HG02840 (cell line): ENCODE results near the gene MYL5.
"Not testable (repeated sequence)": the region's sequence is repeated elsewhere in the genome, so short reads cannot be mapped to it uniquely, and the experiment has no call there.

ENCODE experiments used
- ATAC-seq: cut with Tn5 transposase; IDR thresholded peaks from one replicate; pipeline ENCODE4 v1.9.1; 2021; ENCODE audit warnings: mild to moderate bottlenecking, moderate library complexity, moderate number of reproducible peaks; ENCODE audit not compliant: unreplicated experiment, low FRiP score

The MYL5 gene

DNA sequence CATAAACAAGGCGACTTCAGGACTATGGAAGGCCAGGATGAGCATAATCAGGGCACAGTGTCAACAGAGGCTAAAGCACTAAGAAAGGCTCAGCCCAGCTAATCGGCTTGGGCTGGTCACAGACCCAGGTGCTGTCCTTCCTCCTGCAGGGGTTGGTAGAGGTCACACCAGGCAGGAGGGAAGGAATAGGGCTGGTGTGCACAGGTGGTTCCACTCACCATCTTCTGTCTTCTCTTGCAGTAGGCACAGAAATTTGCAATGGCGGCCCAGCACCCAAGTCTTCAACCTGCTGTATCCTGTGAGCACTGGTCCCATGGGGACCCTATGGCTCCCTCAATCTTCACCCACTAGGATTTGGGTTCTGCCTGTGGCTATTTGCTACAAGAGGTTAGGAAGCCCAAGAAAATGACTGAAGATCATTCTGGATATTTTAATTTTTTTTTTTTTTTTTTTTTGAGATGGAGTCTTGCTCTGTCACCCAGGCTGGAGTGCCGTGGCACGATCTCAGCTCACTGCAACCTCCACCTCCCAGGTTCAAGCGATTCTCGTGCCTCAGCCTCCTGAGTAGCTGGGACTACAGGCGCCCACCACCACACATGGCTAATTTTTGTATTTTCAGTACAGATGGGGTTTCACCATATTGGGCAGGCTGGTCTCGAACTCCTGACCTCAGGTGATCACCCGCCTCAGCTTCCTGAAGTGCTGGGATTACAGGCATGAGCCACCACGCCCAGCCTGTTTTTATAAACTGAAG, 4.4 kb upstream of the MYL5 start:
- ATAC-seq: not testable (repeated sequence)

DNA sequence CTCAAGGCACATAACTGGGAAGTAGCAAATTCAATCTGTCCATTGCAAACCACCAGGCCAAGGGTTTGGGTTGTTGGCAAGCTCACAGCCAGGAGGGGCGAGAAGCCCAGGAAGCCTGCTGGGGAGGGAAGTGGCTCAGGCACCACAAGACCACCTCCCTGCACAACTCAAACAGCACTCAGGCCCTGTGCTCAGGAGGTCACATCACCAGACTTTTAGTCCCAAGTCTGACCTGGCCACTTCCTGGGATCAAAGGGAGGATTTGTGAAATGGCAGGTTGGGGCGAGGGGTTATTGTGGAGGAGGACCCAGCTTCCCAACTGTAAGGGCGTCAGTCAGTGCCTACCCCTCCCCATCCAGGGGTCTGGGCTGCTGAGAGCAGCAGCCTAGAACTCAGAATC, 2.6 kb upstream of the MYL5 start:
- ATAC-seq: no peak

- no peak for ATAC-seq
Measured at GRCh38 chr4:673349-674091, 822 bp upstream of the MYL5 start.

DNA sequence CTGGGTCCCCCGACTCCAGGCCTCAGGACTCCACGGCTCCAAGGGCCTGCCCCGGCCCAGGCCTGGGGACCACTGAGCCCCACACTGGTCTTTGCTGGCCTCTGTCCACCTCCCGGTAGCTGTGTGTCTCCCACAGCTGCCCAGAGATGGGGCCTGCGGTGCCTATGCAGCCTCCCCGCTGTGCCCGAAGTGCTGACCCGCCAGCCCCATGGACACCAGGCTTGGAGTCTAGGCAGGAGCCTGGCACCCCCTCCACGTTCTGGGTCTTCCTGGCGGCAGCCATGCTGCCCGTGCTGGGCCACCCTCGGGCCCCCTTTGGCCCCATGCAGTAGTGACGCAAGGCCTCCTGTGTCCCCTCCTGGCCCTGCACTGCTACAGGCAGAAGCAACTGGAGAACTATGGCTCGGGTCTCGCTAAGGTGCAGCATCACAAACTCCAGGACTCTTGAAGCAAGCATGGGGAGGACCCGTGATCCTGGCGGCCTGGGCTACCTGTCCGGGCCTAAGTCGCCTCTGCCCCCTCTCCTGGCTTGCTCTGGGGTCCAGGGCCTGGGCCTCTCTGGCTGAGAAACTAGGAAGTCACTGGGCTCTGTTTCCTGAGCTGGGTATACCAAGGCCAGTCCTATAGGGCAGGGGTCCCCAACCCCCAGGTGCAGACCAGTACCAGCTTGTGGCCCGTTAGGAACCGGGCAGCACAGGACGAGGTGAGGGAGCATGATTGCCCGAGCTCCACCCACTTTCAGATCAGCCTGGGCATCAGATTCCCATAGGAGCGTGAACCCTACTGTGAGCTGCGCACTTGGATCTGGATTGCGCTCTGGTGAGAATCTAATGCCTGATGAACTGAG, 917 bp downstream of the MYL5 start:
- ATAC-seq: peak; percentile 0

DNA sequence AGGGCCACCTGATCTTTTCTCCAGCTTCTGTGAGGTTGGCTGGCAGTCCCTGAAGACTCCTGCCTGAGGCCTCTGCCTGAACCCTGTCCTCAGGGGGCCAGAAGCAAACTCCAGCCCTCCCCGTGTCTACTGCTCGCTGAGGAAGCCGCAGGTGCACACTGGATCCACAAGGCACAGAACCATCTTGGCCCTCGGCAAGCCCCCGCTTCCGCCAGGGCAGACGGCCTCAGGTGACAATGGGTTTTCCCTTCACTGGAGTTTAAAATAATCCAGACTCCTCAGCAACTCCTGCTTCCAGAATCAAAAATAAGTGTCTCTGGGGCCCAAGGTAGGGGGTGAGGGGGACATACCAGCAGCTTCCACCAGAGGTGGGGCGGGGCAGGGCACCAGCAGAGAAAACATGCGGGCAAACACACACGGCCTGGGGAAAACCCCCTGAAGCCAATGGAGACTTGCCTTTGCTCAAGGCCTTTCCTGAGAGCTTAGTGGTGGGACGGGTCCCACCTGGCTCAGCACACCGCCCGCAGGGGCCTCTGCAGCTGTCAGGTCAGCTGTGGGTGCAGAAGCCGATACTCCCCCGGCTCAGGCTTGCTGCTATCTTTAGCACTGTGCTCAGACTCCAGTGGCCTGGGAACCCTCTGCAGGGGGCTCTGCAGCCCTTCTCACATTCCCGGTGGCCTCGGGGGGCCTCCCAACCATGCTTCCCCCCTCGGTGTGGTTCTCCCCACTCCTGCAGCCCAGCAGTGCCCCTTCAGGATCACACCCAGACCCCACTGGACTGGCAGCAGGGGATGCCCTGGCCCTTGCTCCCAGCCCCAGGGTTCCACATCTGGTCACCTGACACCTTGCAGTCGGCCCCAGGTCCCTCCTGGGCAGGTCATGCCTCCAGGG, 1.9 kb downstream of the MYL5 start:
- ATAC-seq: no peak

- ATAC-seq: no peak
Measured at GRCh38 chr4:676871-677235, 2.5 kb downstream of the MYL5 start.

GRCh38 chr4:677431-678293, 3.3 kb downstream of the MYL5 start:
- no peak for ATAC-seq

DNA sequence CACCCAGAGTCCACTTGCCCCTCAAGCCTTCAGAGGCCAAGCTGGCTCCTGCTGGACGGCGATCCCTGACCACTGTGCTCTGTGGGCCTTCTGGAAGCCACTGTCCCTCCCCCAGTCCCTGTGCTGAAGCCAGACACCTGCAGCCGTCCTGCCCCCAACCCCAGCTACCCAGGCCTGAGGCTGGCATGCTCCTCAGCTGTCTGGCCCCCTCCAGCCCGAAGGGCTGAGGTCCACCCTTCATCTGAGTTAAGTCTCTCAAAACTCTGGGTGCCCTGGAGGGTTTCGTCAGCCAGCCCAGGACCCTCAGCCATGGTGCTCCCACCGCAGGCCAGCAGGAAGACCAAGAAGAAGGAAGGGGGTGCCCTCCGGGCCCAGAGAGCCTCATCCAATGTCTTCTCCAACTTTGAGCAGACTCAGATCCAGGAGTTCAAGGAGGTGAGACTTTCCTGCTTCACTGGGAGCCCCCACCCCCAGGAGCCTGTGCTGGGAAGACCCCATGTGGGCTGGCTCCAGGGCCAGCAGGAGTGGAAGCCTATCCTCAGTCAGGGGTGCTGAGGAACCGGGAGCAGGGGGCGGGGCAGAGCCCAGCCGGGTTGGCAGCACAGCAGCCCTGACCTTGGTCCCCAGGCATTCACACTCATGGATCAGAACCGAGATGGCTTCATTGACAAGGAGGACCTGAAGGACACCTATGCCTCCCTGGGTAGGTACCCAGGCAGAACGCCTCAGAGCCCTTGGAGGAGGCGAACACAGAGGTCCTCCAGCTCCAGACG, 4.2 kb downstream of the MYL5 start:
- no peak for ATAC-seq

DNA sequence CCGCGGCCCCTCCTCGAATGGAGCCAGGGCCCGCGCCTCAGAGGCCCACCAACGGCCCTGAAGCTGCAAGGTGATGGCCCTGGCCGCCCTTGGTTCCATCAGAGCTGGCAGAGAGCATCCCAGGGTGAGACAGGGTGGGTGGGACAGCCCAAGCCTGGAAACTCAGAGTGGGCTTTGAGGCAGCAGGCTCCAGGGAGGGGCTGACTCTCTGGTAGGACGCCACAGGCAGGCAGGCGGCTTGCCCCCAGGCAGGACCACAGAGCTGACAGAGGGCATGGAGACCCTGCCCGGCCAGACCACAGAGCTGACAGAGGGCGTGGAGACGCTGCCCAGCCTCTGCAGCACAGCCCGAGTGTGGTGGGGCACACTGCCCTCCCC, 4.8 kb downstream of the MYL5 start:
- ATAC-seq: no peak

DNA sequence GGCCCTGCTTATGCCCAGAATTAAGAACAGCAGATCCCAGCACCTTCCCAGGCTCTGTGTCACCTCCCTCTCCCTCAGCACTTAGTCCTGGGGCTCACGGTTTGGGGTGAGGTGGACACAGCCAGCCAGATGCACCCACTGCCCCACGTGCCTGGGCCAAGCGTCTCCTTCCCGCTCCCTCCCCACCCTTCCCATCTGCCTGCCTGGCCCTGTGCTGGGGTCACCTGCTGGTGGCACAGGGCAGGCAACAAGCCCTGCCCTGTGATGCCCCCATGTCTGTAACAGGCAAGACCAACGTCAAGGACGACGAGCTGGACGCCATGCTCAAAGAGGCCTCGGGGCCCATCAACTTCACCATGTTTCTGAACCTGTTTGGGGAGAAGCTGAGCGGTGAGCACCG, 5.3 kb downstream of the MYL5 start:
- ATAC-seq: no peak

DNA sequence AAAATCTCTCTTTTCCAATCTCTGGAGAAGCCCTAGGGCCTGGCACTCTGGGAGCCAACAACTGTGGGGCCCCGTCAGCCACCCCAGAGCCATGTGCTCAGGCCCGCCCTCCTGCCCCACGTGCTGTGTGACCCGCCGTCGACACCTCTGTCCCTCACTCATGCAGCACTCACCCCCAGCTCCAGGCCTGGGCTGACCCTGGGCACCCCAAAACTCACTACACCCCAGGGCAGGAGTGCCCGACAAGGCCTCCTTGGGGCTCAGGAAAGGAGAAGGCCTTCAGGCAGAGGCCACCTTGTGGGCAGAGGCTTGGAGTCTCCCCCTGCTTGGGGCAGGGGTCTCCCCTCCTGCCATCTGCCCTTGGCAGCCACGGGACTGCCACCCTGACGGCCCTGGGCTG, 5.7 kb downstream of the MYL5 start:
- no peak for ATAC-seq

- ATAC-seq: no peak
Measured at GRCh38 chr4:680551-680927, 6.2 kb downstream of the MYL5 start.

DNA sequence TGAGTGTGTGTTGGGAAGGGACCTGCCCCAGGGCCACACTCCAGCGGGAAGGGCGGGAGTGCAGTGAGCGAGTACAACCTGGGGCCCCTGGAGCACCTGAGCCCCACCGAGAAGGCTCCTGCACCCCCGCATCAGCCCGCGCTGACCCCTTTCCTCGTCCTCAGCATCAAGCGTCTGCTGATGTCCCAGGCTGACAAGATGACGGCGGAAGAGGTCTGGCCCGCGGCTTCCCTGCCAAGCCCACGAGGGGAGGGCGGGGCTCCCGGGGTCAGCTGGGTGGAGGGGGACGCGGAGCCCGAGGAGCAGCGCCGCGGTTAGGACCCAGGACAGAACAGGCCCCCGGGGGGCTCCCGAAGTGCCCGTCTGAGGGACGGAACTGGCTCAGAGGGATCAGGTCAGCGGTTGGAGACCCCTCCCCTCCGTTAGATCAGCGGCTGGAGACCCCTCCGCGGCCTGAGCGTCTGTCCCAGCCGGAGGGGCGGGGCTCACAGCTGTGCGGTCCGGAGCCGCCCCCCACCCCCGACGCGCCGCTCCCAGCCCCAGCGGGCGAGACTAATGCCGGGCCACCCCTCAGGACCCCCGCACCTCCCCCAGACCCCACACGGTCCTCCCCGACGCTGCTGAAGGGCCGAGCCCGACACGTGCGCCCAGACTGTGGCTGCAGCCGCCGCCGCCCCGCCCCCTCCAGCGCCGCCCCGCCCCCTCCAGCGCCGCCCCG, 6.7 kb downstream of the MYL5 start:
- ATAC-seq: no peak

DNA sequence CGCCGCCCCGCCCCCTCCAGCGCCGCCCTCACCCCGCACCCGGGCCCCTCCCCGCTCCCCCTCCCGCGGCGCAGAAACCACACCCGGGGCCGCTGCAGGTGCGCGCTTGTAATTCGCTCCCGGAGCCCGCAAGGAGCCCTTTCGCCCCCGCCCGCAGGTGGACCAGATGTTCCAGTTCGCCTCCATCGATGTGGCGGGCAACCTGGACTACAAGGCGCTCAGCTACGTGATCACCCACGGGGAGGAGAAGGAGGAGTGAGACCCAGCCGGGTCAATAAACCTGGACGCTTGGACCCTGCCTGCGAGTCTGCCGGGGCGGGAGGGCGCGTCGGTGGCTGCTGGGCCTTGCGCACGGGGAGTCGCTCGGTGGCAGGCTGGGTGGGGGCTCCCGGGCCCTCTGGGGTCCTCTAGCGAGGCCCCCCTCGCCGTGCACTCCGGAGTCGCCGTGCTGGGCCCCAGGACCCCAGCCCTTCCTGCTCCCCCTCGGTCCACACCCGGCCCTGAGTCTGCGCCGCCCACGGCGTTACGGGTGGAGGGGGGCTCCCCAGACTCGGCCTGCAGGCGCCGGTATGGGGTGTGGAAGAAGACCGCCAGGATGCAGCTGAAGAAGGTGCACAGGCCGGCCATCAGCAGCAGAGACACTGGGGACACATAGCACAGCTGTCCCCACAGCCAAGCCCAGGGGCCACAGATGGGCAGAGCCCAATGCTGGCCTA, 7.6 kb downstream of the MYL5 start:
- ATAC-seq: no peak

DNA sequence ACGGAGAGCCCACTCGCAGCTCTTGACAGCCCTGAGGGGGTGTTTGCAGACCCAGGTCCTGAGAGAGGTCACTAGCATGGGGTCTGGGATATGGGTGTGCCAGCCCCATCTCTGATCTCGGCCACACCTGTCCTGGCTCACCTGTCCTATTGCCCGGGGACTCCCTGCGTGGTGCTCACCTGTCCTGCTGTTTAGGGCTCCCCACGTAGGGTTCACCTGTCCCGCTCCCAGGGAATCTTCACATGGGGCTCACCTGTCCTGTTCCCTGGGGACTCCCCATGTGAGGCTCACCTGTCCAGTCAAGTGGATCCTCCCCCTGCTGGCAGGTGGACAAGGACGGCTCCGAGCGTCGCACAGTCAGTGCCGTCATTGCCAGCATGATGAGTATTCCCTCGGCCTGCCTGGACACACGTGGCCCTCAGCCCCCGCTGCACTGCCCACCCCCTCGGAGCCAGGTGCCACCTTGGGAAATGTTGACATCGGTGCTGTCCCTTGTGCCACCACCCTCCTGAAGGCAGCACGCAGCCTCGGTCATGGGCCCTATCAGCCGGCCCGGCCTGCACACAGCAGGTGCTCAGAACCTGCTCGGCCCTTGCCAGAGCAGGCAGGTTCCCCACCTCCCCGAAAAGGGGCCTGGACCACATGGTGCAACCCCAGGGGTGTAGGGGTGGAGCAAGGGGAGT, 8.3 kb downstream of the MYL5 start:
- ATAC-seq: no peak

DNA sequence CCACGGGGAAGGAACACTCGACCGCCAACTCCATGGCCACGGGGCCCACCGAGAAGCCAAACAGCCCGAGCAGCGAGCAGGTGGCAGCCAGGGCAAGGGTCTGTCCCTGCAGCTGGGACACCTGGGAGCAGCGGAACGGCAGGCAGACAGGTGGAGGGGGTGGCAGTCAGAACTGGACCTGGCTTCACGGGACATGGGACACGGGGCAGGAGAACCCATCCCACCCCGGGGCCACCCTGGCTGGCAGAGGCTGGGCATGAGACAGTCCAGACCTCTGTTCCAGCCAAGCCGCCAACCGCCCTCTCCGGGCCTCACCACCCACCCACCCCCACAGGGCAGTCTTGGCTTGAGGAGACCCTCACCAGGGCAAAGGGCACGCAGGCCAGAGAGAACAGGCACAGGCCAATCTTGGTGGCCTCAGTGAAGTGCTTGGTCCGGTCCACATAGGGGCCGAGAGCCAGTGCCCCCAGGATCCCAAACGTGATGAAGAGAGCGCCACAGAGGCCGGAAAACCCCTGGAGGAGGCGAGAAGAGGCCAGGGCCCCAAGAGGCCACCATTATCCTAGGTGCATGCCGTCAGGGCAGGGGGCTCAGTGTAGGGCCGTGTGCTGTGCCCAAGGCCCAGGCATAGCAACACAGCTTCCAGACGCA, 9.0 kb downstream of the MYL5 start:
- ATAC-seq: no peak
